NCI-H146 (cell line): ENCODE measurements around the gene GPR155.
A peak's percentile ranks its signal among the peaks of the same experiment; 100 is the strongest.
"Not testable (repeated sequence)": the region's sequence is repeated elsewhere in the genome, so short reads cannot be mapped to it uniquely, and the experiment has no call there.

Experiments
- DNase-seq: peaks from one replicate; lab custom pipeline; 2025; lab: John Stamatoyannopoulos, UW

The GPR155 gene

DNA sequence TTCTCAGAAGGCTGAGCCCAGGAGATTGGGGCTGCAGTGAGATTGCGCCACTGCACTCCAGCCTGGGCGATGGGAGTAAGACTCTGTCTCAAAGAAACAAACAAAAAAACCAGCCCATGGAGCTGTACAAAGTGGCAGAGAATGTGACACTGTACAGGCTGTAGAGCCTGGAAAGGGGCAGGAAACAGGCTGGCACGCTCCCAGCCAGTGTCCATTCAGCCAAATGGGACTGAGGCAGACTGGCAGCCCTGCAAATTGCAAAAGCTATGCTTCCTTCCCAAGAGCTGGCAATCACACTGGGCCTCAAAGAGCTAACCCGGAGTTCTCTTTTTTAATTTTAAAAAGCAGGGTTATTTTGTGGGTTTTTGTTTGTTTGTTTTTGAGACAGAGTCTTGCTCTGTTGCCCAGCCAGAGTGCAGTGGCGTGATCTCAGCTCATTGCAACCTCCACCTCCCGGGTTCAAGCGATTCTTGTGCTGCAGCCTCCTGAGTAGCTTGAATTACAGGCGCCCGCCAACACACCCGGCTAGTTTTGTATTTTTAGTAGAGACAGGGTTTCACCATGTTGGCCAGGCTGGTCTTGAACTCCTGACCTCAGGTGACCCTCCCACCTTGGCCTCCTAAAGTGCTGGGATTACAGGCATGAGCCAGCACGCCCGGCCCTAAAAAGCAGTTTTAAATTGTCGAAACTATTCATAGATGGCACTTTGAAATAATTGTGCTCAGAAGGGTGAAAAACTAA lies 48.5 kb downstream of the GPR155 start:
- no peak for DNase-seq

DNA sequence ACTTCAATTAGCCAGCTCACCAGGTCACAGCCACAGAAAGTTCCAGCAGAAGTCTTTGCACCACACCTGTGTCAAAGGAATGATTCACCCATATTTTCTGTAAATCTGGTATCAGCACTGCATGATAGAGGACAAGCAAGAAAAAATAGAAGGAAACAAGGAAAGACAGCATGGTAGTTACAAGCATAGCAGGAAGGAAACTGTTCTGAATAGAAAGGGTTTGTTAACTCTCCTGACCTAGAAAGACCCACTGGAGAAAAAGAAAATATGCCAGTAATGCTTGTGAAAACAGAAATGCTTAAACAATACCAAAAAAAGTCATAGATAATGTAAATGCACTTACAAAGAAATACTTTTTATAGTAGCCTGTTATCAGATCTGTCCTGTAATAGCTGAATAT lies 50.5 kb downstream of the GPR155 start:
- DNase-seq, result no peak

- DNase-seq, result no peak
These were observed 54.9 kb downstream of the GPR155 start for GRCh38 chr2:174431902-174432301.

GRCh38 chr2:174430066-174430465 lies 56.8 kb downstream of the GPR155 start:
- DNase-seq, result no peak

- DNase-seq, result no peak
These were observed 58.6 kb downstream of the GPR155 start for GRCh38 chr2:174428214-174428613.

GRCh38 chr2:174412256-174412655 lies 74.6 kb downstream of the GPR155 start:
- no peak for DNase-seq

DNA sequence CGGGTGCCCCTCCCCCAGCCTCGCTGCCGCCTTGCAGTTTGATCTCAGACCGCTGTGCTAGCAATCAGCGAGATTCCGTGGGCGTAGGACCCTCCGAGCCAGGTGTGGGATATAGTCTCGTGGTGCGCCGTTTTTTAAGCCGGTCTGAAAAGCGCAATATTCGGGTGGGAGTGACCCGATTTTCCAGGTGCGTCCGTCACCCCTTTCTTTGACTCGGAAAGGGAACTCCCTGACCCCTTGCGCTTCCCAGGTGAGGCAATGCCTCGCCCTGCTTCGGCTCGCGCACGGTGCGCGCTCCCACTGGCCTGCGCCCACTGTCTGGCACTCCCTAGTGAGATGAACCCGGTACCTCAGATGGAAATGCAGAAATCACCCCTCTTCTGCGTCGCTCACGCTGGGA lies 76.8 kb downstream of the GPR155 start:
- DNase-seq, result not testable (repeated sequence)

DNA sequence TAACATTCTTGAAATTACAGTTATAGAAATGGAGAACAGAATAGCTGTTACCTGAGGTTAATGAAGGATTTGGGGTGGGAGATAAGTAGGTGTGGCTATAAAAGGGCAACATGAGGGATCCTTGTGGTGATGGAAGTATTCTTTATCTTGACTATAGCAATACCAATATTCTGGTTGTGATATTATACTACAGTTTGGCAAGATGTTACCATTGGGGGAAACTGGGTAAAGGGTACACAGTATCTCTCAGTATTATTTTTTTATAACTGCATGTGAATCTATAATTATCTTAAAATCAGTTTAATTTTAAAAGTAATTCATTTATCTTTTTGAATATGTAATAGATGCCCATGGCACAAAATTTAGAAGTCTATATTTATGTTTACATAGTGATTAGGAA lies 83.2 kb downstream of the GPR155 start:
- no peak for DNase-seq

- no peak for DNase-seq
These were observed 86.0 kb downstream of the GPR155 start for GRCh38 chr2:174400853-174401252.

- DNase-seq, result no peak
These were observed 87.7 kb downstream of the GPR155 start for GRCh38 chr2:174399171-174399570.

DNA sequence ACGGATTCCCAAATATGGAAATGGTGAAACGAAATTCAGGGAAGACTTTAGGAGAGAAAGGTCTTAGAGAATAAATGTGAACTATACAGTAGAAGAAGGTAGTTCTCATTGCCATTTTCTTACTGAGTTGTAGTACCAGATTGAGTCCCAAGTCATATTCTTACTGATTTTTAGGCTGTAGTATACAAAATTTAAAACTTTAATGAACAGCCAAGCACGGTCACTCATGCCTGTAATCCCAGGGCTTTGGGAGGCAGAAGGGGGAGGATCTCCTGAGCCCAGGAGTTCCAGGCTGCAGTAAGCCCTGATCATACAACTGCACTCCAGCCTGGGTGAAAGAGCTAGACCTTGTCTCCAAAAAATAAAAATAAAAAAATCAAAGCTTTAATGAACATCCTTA lies 89.1 kb downstream of the GPR155 start:
- DNase-seq, result no peak

DNA sequence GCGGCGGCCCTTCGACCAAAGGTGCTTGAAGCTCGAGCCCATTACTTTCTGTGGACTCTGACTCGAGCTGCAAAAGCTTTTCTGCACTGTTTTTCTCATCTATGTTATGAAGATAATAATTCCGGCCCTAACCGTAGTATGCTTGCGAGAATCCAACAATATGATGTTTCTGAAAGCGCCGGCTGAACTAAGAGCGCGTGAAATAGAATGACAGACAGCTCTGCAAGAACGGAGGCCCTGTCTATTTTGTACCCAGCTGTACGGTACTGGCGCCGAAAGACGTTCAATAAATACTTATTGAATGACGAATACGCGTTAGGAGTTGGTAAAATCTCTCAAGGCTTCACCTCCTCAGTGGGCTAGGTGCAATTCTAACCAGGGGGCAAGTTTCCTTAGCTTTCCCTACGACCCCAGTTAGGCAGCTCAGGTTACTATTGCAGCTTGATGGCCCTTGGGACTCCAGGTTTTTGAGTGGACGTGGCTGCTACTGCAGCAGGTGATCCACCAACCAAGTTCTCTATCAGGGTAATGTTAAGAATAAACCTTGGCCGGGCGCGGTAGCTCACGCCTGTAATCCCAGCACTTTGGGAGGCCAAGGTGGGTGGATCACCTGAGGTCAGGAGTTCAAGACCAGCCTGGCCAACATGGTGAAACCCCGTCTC lies 90.7 kb downstream of the GPR155 start:
- DNase-seq, result peak; percentile 54

- DNase-seq, result peak; percentile 95
These were observed 91.4 kb downstream of the GPR155 start, which contains the start of gene SCRN3 for GRCh38 chr2:174395284-174395968. SCRN3 (plus strand) TSS chr2:174395730; CDS start chr2:174398284, 2,554 bp downstream.

GRCh38 chr2:174392706-174393105 lies 94.1 kb downstream of the GPR155 start:
- DNase-seq, result no peak

DNA sequence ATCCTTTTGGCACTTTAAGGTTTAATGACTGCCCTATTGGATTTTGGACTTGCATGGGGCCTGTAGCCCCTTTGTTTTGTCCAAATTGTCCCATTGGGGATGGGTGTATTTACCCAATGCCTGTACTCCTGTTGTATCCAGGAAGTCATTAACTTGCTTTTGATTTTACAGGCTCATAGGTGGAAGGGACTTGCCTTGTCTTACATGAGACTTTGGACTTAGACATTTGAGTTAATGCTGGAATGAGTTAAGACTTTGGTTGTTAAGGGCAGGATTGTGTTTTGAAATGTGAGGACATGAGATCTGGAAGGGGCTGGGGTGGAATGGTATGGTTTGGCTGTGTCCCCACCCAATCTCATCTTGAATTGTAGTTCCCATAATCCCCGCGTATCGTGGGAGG lies 96.5 kb downstream of the GPR155 start:
- not testable (repeated sequence) for DNase-seq

GRCh38 chr2:174389542-174389941 lies 97.3 kb downstream of the GPR155 start:
- no peak for DNase-seq

GRCh38 chr2:174388706-174389105 lies 98.1 kb downstream of the GPR155 start:
- not testable (repeated sequence) for DNase-seq

DNA sequence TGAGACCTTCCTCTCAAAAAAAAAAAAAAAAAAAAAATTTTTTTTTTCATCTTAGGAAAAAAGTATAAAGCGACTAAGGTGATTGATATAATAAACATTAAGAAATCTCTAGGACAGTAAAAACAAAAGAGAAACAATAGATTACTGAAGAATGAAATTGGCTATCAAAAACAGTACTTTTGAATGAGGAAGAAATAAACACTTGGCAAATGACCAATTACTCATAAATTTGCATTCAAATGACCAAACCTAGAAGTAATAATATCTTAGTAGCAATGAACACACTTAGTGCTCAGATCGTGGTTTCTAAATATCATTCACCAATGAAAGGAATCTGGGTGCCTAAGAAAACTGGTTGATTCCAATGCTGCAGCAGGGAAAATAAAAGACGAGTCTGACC lies 101.6 kb downstream of the GPR155 start:
- no peak for DNase-seq

DNA sequence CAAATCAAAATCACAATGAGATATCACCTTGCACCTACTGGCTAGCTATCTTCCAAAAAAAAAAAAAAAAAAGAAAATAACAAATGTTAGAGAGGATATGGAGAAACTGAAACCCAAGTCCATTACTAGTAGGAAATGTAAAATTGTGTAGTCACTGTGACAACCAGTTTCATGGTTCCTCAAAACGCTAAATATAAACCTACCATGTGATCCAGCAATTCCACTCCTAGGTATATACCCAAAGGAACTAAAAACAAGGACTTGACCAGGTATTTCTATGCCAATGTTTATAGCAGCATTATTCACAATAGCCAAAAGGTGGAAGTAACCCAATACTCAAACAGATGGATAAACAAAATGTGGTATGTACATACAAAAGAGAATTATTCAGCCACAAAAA lies 103.0 kb downstream of the GPR155 start:
- no peak for DNase-seq
